Ishikawa (cell line): ENCODE data around the gene PSTPIP2.

ENCODE experiments used
- CEBPB ChIP-seq: IDR thresholded peaks from 2 replicates; pipeline ENCODE4 v1.6.1; 2012
- EP300 ChIP-seq: IDR thresholded peaks from 2 replicates; pipeline ENCODE4 v1.6.1; 2012; ENCODE audit warnings: borderline replicate concordance
- FOXM1 ChIP-seq: IDR thresholded peaks from 2 replicates; pipeline ENCODE4 v1.6.1; 2012; ENCODE audit warnings: low read depth, borderline replicate concordance
- USF1 ChIP-seq: IDR thresholded peaks from 2 replicates; pipeline ENCODE4 v1.6.1; 2012
- YY1 ChIP-seq: IDR thresholded peaks from 2 replicates; pipeline ENCODE4 v1.6.1; 2012; ENCODE audit warnings: low read depth
- TF ChIP-seq, protein P1 (sequence below): IDR thresholded peaks from 2 replicates; pipeline ENCODE4 v1.6.1; 2012; ENCODE audit warnings: low read depth, mild to moderate bottlenecking

DNA sequence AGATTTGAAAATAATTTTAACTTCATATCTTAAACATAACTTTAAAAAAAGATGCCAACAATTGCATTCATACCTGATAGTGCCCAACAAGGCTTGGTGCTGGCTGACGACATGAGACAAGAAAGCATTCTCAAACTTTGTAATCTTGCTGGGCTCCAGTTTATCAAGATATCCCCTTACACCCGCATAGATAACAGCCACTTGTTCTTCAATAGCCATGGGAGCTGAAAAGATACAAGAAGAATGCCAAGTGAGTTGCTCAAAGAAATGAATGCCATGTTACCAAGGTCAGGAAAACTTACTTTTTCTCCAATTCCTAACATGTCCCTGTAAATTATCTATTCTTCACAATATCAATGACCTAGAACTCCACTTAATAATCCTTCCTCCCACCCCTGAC lies 12.4 kb upstream of the PSTPIP2 start:
- TF ChIP-seq CEBPB (no peak), FOXM1 (no peak), EP300 (no peak), YY1 (no peak), USF1 (no peak)
- TF ChIP-seq, protein P1, sequence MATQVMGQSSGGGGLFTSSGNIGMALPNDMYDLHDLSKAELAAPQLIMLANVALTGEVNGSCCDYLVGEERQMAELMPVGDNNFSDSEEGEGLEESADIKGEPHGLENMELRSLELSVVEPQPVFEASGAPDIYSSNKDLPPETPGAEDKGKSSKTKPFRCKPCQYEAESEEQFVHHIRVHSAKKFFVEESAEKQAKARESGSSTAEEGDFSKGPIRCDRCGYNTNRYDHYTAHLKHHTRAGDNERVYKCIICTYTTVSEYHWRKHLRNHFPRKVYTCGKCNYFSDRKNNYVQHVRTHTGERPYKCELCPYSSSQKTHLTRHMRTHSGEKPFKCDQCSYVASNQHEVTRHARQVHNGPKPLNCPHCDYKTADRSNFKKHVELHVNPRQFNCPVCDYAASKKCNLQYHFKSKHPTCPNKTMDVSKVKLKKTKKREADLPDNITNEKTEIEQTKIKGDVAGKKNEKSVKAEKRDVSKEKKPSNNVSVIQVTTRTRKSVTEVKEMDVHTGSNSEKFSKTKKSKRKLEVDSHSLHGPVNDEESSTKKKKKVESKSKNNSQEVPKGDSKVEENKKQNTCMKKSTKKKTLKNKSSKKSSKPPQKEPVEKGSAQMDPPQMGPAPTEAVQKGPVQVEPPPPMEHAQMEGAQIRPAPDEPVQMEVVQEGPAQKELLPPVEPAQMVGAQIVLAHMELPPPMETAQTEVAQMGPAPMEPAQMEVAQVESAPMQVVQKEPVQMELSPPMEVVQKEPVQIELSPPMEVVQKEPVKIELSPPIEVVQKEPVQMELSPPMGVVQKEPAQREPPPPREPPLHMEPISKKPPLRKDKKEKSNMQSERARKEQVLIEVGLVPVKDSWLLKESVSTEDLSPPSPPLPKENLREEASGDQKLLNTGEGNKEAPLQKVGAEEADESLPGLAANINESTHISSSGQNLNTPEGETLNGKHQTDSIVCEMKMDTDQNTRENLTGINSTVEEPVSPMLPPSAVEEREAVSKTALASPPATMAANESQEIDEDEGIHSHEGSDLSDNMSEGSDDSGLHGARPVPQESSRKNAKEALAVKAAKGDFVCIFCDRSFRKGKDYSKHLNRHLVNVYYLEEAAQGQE: no peak
